Astrocyte (in vitro differentiated cells and primary cell): ENCODE data around the gene MED22. TPM values are rescaled to one million over a fixed set of nuclear protein-coding genes. Genes with fewer than 3 reads are reported as not detected.
"Not testable (repeated sequence)": the region's sequence is repeated elsewhere in the genome, so short reads cannot be mapped to it uniquely, and the experiment has no call there.

Source experiments
- DNase-seq: peaks from one replicate; pipeline ENCODE4 v3.0.0-alpha.2; 2010; ENCODE audit warnings: low read depth
- FAIRE-seq: peaks from 2 replicates; lab custom pipeline; 2011; peaks lifted over from hg19 to GRCh38; lab: Jason Lieb, UNC
- H2AFZ ChIP-seq: 2 replicates; pipeline ENCODE4 v1.6.0; 2012; ENCODE audit warnings: low read depth, low read length, inconsistent platforms
- H3K27ac ChIP-seq: 2 replicates; pipeline ENCODE4 v1.5.1; 2011; ENCODE audit warnings: low read depth, low read length, inconsistent platforms
- H3K27me3 ChIP-seq: 2 replicates; pipeline ENCODE4 v1.6.0; 2011; ENCODE audit warnings: low read length, inconsistent platforms; ENCODE audit not compliant: insufficient read depth
- H3K36me3 ChIP-seq: 2 replicates; pipeline ENCODE4 v1.5.1; 2011; ENCODE audit warnings: low read length, inconsistent platforms; ENCODE audit not compliant: insufficient read depth
- H3K4me1 ChIP-seq: 2 replicates; pipeline ENCODE4 v1.5.1; 2011; ENCODE audit warnings: low read length, inconsistent platforms; ENCODE audit not compliant: insufficient read depth
- H3K4me2 ChIP-seq: 2 replicates; pipeline ENCODE4 v1.6.0; 2012; ENCODE audit warnings: low read length, inconsistent platforms
- H3K4me3 ChIP-seq: 2 replicates; pipeline ENCODE4 v1.5.1; 2011; ENCODE audit warnings: low read depth, mild to moderate bottlenecking, low read length, inconsistent platforms; ENCODE audit not compliant: insufficient read depth
- H3K79me2 ChIP-seq: 2 replicates; pipeline ENCODE4 v1.6.0; 2012; ENCODE audit warnings: mild to moderate bottlenecking, low read length, inconsistent platforms; ENCODE audit not compliant: insufficient read depth
- H3K9ac ChIP-seq: 2 replicates; pipeline ENCODE4 v1.6.0; 2012; ENCODE audit warnings: mild to moderate bottlenecking, low read length, inconsistent platforms
- H3K9me3 ChIP-seq: 2 replicates; pipeline ENCODE4 v1.5.1; 2012; ENCODE audit warnings: low read depth, mild to moderate bottlenecking, low read length, inconsistent platforms; ENCODE audit not compliant: insufficient read depth
- H4K20me1 ChIP-seq: 2 replicates; pipeline ENCODE4 v1.6.0; 2012; ENCODE audit warnings: low read length, inconsistent platforms; ENCODE audit not compliant: insufficient read depth
- H3K27ac Mint-ChIP-seq: one replicate; pipeline ENCODE4 v1.8.0; 2021; ENCODE audit warnings: mild to moderate bottlenecking, mixed read lengths; ENCODE audit not compliant: unreplicated experiment
- H3K27me3 Mint-ChIP-seq: one replicate; pipeline ENCODE4 v1.8.0; 2021; ENCODE audit warnings: low read depth, mixed read lengths; ENCODE audit not compliant: unreplicated experiment
- H3K36me3 Mint-ChIP-seq: one replicate; pipeline ENCODE4 v1.8.0; 2021; ENCODE audit warnings: low read depth, mixed read lengths; ENCODE audit not compliant: unreplicated experiment
- H3K4me1 Mint-ChIP-seq: one replicate; pipeline ENCODE4 v1.8.0; 2021; ENCODE audit warnings: low read depth, mixed read lengths; ENCODE audit not compliant: unreplicated experiment
- H3K4me3 Mint-ChIP-seq: one replicate; pipeline ENCODE4 v1.8.0; 2021; ENCODE audit warnings: mild to moderate bottlenecking, moderate library complexity, mixed read lengths; ENCODE audit not compliant: unreplicated experiment
- H3K9me3 Mint-ChIP-seq: one replicate; pipeline ENCODE4 v1.8.0; 2021; ENCODE audit warnings: mild to moderate bottlenecking, mixed read lengths; ENCODE audit not compliant: unreplicated experiment
- EZH2 ChIP-seq: IDR thresholded peaks from 2 replicates; pipeline ENCODE4 v1.6.1; 2012; ENCODE audit warnings: mild to moderate bottlenecking, low read length, inconsistent platforms; ENCODE audit not compliant: insufficient read depth
- total RNA-seq: library from RNA; stranded (reverse); gene quantifications from 2 replicates; pipeline ENCODE4 v1.2.1, GENCODE V29; 2021
- TF ChIP-seq, protein P1 (sequence below): IDR thresholded peaks from 2 replicates; pipeline ENCODE4 v1.5.1; 2011; ENCODE audit warnings: low read depth, mild to moderate bottlenecking, inconsistent platforms, low read length, moderate library complexity; ENCODE audit not compliant: insufficient read depth

The MED22 gene
- total RNA-seq, 1 donor from 2014 or later = 28.8 TPM

DNA sequence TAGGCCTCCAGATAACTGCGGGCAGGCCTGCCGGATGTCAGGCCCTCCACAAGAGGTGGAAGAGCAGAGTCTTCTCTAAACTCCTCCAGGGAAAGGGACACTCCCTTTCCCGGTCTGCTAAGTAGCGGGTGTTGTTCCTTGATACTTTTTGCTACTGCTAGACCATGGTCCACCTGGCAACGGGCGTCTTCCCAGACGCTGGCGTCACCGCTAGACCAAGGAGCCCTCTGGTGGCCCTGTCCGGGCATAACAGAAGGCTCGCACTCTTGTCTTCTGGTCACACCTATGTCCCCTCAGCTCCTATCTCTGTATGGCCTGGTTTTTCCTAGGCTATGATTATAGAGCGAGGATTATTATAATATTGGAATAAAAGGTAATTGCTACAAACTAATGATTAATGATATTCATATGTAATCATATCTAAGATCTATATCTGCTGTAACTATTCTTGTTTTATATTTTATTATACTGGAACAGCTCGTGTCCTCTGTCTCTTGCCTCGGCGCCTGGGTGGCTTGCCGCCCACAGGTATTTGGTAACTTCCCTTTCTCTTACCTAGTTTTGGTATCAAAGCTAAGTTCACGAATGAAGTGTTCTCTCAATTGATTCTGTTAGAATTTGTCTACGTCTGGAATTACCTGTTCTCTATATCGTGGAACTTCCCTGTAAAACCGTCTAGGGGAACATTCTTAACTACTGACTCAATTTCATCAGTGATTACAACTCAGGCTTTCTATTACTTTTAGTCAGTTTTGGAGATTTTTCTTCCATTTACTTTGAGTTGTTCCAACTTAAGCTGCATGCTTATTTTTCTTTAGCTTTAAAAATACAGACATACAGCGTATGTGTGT lies 18.4 kb downstream of the MED22 start:
- H3K36me3 Mint-ChIP-seq = peaks cover 18% of the 10 kb centered on the region

DNA sequence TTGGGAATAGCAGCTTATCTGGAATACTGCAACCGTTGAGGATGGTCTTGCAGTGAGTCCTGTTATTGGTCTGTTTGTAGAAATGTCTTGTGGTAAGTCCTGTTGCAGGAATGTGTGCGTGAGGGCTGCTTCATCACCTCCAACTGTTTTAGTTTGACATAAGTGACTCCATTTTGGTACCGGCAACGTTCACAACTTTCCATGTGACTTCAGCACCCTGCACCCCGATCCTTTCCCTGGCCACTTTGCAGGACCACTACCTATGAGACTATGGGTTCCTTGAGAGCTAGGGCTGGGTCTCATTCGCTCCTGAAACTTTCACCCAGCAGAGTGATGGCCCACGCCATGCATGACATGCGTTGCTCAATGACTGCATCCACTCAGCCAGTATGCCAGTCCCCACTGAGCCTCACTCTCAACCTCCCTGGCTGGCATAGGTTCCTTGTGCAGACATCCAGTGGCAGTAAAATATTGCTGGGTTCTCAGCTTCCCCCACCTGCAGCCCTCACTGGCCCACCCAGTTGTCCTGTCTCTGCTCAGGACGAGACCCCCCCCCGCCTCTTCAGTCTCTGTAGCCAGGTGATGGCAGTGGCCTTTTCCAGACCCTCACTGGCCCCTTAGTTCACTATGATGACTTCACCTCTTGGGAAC lies 20.0 kb downstream of the MED22 start:
- peaks cover 13% of the 10 kb centered on the region for H3K36me3 ChIP-seq
- DNase-seq (no peak), FAIRE-seq (no peak)
- Mint-ChIP-seq H3K4me3 (no peak overlapping the region), H3K4me1 (no peaks in the 10 kb centered on the region), H3K36me3 (peaks cover 17% of the 10 kb centered on the region), H3K27me3 (peaks cover 10% of the 10 kb centered on the region), H3K9me3 (peaks cover 14% of the 10 kb centered on the region), H3K27ac (peak overlapping the region; percentile 21)
- H3K4me1 ChIP-seq = no peaks in the 10 kb centered on the region
- H3K9me3 ChIP-seq = no peaks in the 10 kb centered on the region
- H3K9ac ChIP-seq = no peak overlapping the region
- H3K4me2 ChIP-seq = no peak overlapping the region
- no peak overlapping the region for H3K4me3 ChIP-seq
- H3K79me2 ChIP-seq = peaks cover 3% of the 10 kb centered on the region
- H2AFZ ChIP-seq = no peak overlapping the region
- H3K27ac ChIP-seq = no peak overlapping the region
- no peaks in the 10 kb centered on the region for H3K27me3 ChIP-seq
- peaks cover 23% of the 10 kb centered on the region for H4K20me1 ChIP-seq
- no peak for TF ChIP-seq EZH2

More for the DNA sequence above, 18.4 kb downstream of the MED22 start:
- not testable (repeated sequence) for H3K4me1 Mint-ChIP-seq, H3K27me3 Mint-ChIP-seq, H2AFZ ChIP-seq, H3K27ac ChIP-seq, H3K4me3 Mint-ChIP-seq, DNase-seq, H3K9ac ChIP-seq, H3K27me3 ChIP-seq, H3K9me3 Mint-ChIP-seq, H3K4me3 ChIP-seq, H3K27ac Mint-ChIP-seq, H3K4me1 ChIP-seq, H3K4me2 ChIP-seq, FAIRE-seq, H3K9me3 ChIP-seq
- peaks cover 24% of the 10 kb centered on the region for H3K36me3 ChIP-seq
- TF ChIP-seq, protein P1, sequence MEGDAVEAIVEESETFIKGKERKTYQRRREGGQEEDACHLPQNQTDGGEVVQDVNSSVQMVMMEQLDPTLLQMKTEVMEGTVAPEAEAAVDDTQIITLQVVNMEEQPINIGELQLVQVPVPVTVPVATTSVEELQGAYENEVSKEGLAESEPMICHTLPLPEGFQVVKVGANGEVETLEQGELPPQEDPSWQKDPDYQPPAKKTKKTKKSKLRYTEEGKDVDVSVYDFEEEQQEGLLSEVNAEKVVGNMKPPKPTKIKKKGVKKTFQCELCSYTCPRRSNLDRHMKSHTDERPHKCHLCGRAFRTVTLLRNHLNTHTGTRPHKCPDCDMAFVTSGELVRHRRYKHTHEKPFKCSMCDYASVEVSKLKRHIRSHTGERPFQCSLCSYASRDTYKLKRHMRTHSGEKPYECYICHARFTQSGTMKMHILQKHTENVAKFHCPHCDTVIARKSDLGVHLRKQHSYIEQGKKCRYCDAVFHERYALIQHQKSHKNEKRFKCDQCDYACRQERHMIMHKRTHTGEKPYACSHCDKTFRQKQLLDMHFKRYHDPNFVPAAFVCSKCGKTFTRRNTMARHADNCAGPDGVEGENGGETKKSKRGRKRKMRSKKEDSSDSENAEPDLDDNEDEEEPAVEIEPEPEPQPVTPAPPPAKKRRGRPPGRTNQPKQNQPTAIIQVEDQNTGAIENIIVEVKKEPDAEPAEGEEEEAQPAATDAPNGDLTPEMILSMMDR = peak; percentile 46
- H3K79me2 ChIP-seq = peaks cover 19% of the 10 kb centered on the region
- H4K20me1 ChIP-seq = peaks cover 37% of the 10 kb centered on the region

DNA sequence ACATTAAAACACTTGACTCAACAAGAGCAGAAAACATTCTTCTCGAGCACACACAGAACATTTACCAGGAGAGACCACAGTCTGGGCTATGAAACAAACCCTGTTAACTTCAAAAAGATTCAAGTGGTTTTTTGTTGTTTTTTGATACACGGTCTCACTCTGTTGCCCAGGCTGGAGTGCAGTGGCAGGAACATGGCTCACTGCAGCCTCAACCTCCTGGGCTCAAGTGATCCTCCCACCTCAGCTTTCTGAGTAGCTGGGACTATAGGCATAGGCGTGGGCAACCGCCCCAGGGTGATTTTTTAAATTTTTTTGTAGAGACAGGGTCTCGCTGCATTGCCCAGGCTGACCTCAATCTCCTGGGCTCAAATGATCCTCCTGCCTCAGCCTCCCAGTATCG lies 20.9 kb downstream of the MED22 start:
- H3K9ac ChIP-seq, H3K4me2 ChIP-seq, H3K79me2 ChIP-seq, H3K27me3 ChIP-seq, H3K4me3 ChIP-seq, H3K27ac ChIP-seq, H3K9me3 ChIP-seq, H3K27ac Mint-ChIP-seq, H3K4me1 Mint-ChIP-seq, H3K27me3 Mint-ChIP-seq, H3K36me3 ChIP-seq, H2AFZ ChIP-seq, DNase-seq, H3K4me3 Mint-ChIP-seq, FAIRE-seq, H3K4me1 ChIP-seq: not testable (repeated sequence)
- peaks cover 14% of the 10 kb centered on the region for H3K9me3 Mint-ChIP-seq
- peaks cover 18% of the 10 kb centered on the region for H4K20me1 ChIP-seq
- H3K36me3 Mint-ChIP-seq = peaks cover 12% of the 10 kb centered on the region
